Activated CD4-positive, alpha-beta memory T cell treated with anti-CD3 and anti-CD28 coated beads for 36 hours (primary cell): ENCODE data around the gene DHRS4. TPM values are rescaled to one million over a fixed set of nuclear protein-coding genes. Genes with fewer than 3 reads are reported as not detected.
"Not testable (repeated sequence)": the region's sequence is repeated elsewhere in the genome, so short reads cannot be mapped to it uniquely, and the experiment has no call there.

Experiments used
- CTCF ChIA-PET: fragments of 350-600 bp; sonication (Branson Sonifier 250); formaldehyde crosslinking; loops from one replicate; lab custom pipeline; 2021; ENCODE audit warnings: antibody characterized with exemption, inconsistent platforms; lab: Charles Lee
- POLR2A ChIA-PET: fragments of 350-600 bp; sonication (Branson Sonifier 250); formaldehyde crosslinking; loops from one replicate; lab custom pipeline; 2021; ENCODE audit warnings: antibody characterized with exemption; lab: Charles Lee
- DNase-seq: peaks from one replicate; pipeline ENCODE4 v3.0.0-alpha.2; 2020
- H3K27ac Mint-ChIP-seq: one replicate; pipeline ENCODE4 v1.8.0; 2021; ENCODE audit warnings: mixed read lengths
- H3K27me3 Mint-ChIP-seq: one replicate; pipeline ENCODE4 v1.8.0; 2021; ENCODE audit warnings: mixed read lengths
- H3K36me3 Mint-ChIP-seq: one replicate; pipeline ENCODE4 v1.8.0; 2021; ENCODE audit warnings: mixed read lengths
- H3K4me1 Mint-ChIP-seq: one replicate; pipeline ENCODE4 v1.8.0; 2021; ENCODE audit warnings: low read depth, mixed read lengths
- H3K4me3 Mint-ChIP-seq: one replicate; pipeline ENCODE4 v1.8.0; 2021; ENCODE audit warnings: mild to moderate bottlenecking, mixed read lengths
- H3K9me3 Mint-ChIP-seq: one replicate; pipeline ENCODE4 v1.8.0; 2021; ENCODE audit warnings: mixed read lengths
- intact Hi-C: fragments of 100-400 bp; cut with micrococcal nuclease; formaldehyde crosslinking; loops from one replicate; pipeline ENCODE4 v1.15.1; 2023
- total RNA-seq, 2 experiments: library from RNA; stranded (reverse); gene quantifications; one replicate each; pipeline ENCODE4 v1.2.3, GENCODE V29; 2021

DHRS4 gene
- total RNA-seq, 2 experiments from 2014 or later: 25.7 to 27.0 TPM

DNA sequence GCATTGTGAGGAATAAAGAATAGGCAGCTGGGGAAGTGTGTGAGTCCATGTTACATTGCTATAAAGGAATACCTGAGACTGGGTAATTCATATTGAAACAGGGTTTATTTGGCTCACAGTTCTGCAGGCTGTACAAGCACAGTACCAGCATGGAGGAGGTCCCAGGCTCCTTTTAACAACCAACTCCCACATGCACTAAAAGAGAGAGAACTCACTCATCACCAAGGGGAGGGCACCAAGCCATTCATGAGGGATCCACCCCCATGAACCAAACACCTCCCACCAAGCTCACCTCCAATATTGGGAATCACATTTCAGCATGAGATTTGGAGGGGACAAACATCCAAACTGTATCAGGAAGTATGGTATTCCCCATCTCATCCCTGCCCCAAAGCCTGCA is 11.9 kb upstream of the DHRS4 start:
- intact Hi-C loops: no loop called here
- no peak overlapping the region for H3K4me3 Mint-ChIP-seq
- CTCF ChIA-PET: interaction anchor here (0.8 to 2.1 kb wide), 2 partner anchors 11 to 311 kb away, joined by 3 to 8 read pairs; no protein-coding TSS in a partner anchor
- H3K27me3 Mint-ChIP-seq: no peaks in the 10 kb centered on the region
- H3K36me3 Mint-ChIP-seq: peaks cover 5% of the 10 kb centered on the region
- peaks cover 2% of the 10 kb centered on the region for H3K4me1 Mint-ChIP-seq
- DNase-seq: no peak
- H3K27ac Mint-ChIP-seq: no peak overlapping the region
- no peaks in the 10 kb centered on the region for H3K9me3 Mint-ChIP-seq
- POLR2A ChIA-PET: no interaction called here

DNA sequence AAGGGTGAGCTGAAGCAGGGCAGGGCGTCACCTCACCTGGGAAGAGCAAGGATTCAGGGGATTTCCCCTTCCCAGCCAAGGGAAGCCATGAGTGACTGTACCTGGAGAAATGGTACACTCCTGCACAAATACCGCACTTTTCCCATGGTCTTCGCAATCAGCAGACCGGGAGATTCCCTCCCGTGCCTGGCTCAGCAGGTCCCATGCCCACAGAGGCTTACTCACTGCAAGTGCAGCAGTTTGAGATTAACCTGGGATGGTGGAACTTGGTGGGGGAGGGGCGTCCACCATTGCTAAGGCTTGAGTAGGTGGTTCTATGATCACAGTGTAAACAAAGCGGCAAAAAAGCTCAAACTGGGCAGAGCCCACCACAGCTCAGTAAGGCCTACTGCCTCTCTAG is 11.0 kb upstream of the DHRS4 start:
- DNase-seq: no peak
- intact Hi-C loops: no loop called here
- Mint-ChIP-seq H3K4me1 (peaks cover 2% of the 10 kb centered on the region), H3K9me3 (no peaks in the 10 kb centered on the region), H3K27ac (no peak overlapping the region), H3K4me3 (no peak overlapping the region), H3K27me3 (no peaks in the 10 kb centered on the region), H3K36me3 (peaks cover 5% of the 10 kb centered on the region)
- CTCF ChIA-PET: interaction anchor here (2.1 kb wide), 1 partner anchor 12 kb away, joined by 8 read pairs; no protein-coding TSS in a partner anchor
- POLR2A ChIA-PET: no interaction called here

DNA sequence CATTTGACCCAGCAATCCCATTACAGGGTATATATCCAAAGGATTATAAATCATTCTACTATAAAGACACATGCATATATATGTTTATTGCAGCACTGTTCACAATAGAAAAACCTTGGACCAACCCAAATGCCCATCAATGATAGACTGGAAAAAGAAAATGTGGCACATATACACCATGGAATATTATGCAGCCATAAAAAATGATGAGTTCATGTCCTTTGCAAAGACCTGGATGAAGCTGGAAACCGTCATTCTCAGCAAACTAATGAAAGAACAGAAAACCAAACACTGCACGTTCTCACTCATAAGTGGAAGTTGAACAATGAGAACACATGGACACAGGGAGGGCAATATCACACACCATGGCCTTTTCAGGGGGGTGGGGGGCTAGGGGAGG is 4.5 kb upstream of the DHRS4 start:
- intact Hi-C loops, H3K27me3 Mint-ChIP-seq, H3K4me3 Mint-ChIP-seq, POLR2A ChIA-PET, H3K27ac Mint-ChIP-seq, H3K9me3 Mint-ChIP-seq, H3K36me3 Mint-ChIP-seq, CTCF ChIA-PET, DNase-seq: not testable (repeated sequence)
- H3K4me1 Mint-ChIP-seq: peaks cover 26% of the 10 kb centered on the region

DNA sequence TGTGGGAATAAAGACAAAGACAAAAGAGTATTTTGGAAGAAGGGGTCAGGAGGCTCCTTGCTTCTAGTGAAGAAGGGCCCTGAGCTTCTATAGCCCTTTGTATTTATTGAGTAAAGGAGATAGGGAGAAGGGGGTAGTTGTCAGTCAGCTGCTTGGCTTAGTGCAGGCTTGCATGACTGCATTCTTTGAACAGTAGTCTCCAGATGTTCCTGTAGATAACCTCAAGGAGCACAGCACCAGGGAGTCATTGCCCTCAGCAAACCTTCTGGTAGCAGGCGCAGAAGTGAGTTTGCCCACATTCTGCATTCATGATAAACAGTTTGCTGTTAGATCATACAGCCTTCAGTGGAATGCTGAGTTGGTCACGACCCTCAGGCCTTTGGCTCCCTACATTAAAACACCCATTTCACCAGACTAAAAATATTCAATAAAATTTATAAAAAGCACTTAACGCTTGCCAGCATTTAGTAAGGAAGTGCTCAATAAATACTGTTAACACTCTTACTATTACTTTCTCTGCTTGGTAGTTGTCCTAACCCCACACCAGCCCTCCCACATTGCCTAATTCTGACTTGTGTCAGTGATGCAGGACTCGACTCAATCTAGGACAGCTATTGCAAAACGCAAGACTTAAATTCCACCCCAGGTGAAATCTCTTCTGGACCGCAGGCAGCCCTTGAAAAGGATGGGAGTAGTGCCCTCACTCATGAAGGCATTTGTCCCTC is 3.0 kb upstream of the DHRS4 start:
- ChIA-PET CTCF (interaction anchor here (1.2 to 4.2 kb wide), 2 partner anchors 318 to 362 kb away, joined by 5 to 23 read pairs; no protein-coding TSS in a partner anchor), POLR2A (no interaction called here)
- H3K27ac Mint-ChIP-seq: no peak overlapping the region
- no peak overlapping the region for H3K4me3 Mint-ChIP-seq
- no peaks in the 10 kb centered on the region for H3K27me3 Mint-ChIP-seq
- intact Hi-C loops: no loop called here
- no peak for DNase-seq
- H3K36me3 Mint-ChIP-seq: peaks cover 3% of the 10 kb centered on the region
- peaks cover 32% of the 10 kb centered on the region for H3K4me1 Mint-ChIP-seq
- H3K9me3 Mint-ChIP-seq: peaks cover 6% of the 10 kb centered on the region

DNA sequence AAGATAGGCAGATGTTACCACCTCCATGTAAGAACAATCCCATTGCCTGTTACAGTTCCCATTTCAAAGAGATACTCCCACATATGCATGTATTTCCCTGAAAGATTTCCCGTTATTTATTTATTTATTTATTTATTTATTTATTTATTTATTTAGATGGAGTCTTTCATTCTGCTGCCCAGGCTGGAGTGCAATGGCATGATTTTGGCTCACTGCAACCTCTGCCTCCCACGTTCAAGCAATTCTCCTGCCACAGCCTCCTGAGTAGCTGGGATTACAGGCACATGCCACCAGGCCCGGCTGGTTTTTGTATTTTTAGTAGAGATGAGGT is 2.5 kb upstream of the DHRS4 start:
- POLR2A ChIA-PET, H3K27me3 Mint-ChIP-seq, H3K9me3 Mint-ChIP-seq, H3K27ac Mint-ChIP-seq, DNase-seq, H3K36me3 Mint-ChIP-seq, intact Hi-C loops, H3K4me3 Mint-ChIP-seq: not testable (repeated sequence)
- CTCF ChIA-PET: interaction anchor here (1.2 to 4.2 kb wide), 2 partner anchors 319 to 362 kb away, joined by 5 to 23 read pairs; no protein-coding TSS in a partner anchor
- peaks cover 32% of the 10 kb centered on the region for H3K4me1 Mint-ChIP-seq

DNA sequence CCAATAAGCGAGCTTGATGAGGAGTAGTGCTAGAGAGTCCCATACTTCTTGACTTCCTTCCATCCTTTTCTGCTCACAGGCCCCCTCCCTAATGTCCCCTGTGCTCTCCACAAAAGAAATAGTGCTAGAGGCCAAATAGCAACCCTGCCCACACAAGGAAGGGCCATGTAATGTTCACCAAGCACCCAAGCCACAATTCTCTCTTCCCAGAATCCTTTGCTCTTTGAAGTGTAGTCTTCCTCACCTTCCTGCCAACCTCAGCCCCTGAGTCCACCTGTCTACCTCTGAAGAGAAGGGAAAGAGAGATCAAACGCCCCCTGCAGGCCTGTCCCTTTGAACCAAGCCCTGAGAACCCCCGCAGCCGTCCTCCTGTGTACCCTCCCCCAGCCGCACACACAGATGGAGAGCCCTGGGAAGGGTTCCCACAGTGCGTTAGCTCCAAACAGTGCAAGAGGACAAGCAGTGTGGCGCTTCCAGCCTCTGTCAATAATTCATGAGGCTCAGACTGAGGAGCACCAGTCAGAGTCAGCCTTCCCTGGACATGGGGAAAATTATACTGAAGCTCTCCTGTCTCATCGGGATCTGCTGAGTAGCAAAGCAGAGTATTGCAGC is 1.9 kb upstream of the DHRS4 start:
- no peak for DNase-seq
- H3K27me3 Mint-ChIP-seq: no peaks in the 10 kb centered on the region
- H3K36me3 Mint-ChIP-seq: peaks cover 6% of the 10 kb centered on the region
- H3K9me3 Mint-ChIP-seq: peaks cover 6% of the 10 kb centered on the region
- peaks cover 30% of the 10 kb centered on the region for H3K4me1 Mint-ChIP-seq
- no peak overlapping the region for H3K4me3 Mint-ChIP-seq
- ChIA-PET CTCF (interaction anchor here (1.2 to 4.2 kb wide), 2 partner anchors 319 to 363 kb away, joined by 5 to 23 read pairs; no protein-coding TSS in a partner anchor), POLR2A (no interaction called here)
- intact Hi-C loops: no loop called here
- H3K27ac Mint-ChIP-seq: no peak overlapping the region

DNA sequence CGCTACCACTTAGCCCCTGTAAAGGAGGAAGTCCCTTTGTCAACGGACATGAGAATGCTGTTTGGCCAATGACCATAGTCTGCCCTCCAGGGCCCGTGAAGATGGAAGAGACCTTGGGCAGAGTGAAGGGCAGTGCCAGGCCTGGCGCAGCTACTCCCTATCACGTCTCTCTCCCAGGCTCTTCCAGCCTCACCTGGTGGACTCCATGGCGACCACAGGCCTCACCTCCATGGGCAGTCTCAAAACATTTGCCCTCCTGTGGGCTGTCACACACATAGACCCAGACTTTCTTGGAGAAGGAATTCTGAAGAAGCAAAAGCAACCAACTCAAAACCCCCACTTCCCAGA is 480 bp upstream of the DHRS4 start:
- H3K36me3 Mint-ChIP-seq, DNase-seq, POLR2A ChIA-PET, H3K9me3 Mint-ChIP-seq, H3K27me3 Mint-ChIP-seq, intact Hi-C loops: not testable (repeated sequence)
- peaks cover 30% of the 10 kb centered on the region for H3K4me1 Mint-ChIP-seq
- H3K27ac Mint-ChIP-seq: peak overlapping the region; percentile 88
- CTCF ChIA-PET: interaction anchor here (1.3 to 4.2 kb wide), 2 partner anchors 321 to 365 kb away, joined by 8 to 23 read pairs; no protein-coding TSS in a partner anchor
- peak overlapping the region; percentile 100 for H3K4me3 Mint-ChIP-seq

DNA sequence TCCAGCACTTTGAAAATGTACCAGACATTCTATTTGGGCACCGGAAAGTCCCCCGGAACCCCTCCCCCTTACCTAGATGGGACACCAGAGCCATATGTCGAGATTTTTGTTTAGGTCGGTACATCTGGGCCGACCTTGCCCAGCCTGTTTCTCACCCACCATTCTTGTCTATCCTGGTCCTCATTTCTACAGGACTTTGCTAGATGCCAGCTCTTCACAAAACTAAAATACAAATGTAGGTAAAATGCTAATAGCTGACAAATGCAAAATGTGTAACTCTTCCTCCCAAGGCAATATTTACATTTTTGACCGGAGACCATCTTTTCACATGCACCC is 677 bp downstream of the DHRS4 start:
- not testable (repeated sequence) for H3K9me3 Mint-ChIP-seq, DNase-seq, H3K36me3 Mint-ChIP-seq, H3K27me3 Mint-ChIP-seq
- H3K27ac Mint-ChIP-seq: peak overlapping the region; percentile 88
- ChIA-PET POLR2A (interaction anchor here (0.5 kb wide), 1 partner anchor 163 kb away, joined by 3 read pairs; no protein-coding TSS in a partner anchor), CTCF (interaction anchor here (0.8 to 4.2 kb wide), 4 partner anchors 322 to 402 kb away, joined by 3 to 23 read pairs (median 3); partner anchors contain the start of gene ZFHX2)
- peaks cover 27% of the 10 kb centered on the region for H3K4me1 Mint-ChIP-seq
- intact Hi-C loops: loop anchor here (1.0 kb wide), 2 partner anchors 227 to 322 kb away; no protein-coding TSS in a partner anchor
- H3K4me3 Mint-ChIP-seq: peak overlapping the region; percentile 100

DNA sequence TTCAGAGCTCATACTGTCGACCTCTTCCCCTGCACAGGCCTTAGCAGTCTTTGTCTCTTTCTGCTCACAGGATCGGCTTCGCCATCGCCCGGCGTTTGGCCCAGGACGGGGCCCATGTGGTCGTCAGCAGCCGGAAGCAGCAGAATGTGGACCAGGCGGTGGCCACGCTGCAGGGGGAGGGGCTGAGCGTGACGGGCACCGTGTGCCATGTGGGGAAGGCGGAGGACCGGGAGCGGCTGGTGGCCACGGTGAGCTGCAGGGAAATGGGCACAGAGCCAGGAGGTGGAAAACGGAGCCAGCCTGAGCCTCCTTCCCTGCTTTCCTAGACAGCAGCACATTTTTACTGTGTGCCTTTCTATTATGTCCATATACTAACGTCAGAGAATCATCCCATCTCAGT is 1.4 kb downstream of the DHRS4 start:
- not testable (repeated sequence) for H3K36me3 Mint-ChIP-seq, H3K27ac Mint-ChIP-seq, DNase-seq, H3K9me3 Mint-ChIP-seq, H3K27me3 Mint-ChIP-seq, H3K4me3 Mint-ChIP-seq
- CTCF ChIA-PET: interaction anchor here (0.7 to 4.2 kb wide), 5 partner anchors 18 to 403 kb away, joined by 3 to 23 read pairs (median 3); partner anchors contain the start of gene ZFHX2
- intact Hi-C loops: loop anchor here (1.0 kb wide), 2 partner anchors 228 to 323 kb away; no protein-coding TSS in a partner anchor
- H3K4me1 Mint-ChIP-seq: peaks cover 27% of the 10 kb centered on the region
- POLR2A ChIA-PET: interaction anchor here (0.5 kb wide), 1 partner anchor 162 kb away, joined by 3 read pairs; no protein-coding TSS in a partner anchor

DNA sequence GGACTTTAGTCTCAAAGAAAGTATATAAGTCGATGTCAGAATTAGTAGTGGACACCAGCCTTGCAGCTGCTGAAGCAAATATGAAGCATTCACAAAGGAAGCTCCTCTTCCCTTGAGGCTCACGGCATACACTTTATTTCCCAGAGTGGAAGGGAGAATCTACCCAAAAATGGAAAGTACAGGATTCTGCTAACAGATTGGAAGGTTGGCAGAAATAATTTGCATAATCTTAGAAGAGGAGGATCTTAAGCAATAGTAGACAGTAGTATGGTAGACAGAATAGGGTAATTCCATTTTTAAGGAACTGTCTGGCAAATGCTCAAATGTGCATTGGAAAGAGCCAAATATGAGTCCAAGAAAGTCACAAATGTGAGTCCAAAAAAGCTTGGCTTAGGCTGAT is 2.2 kb downstream of the DHRS4 start:
- H3K4me3 Mint-ChIP-seq, intact Hi-C loops, H3K27me3 Mint-ChIP-seq, DNase-seq, POLR2A ChIA-PET, H3K9me3 Mint-ChIP-seq, H3K27ac Mint-ChIP-seq, H3K36me3 Mint-ChIP-seq: not testable (repeated sequence)
- CTCF ChIA-PET: interaction anchor here (0.6 kb wide), 1 partner anchor 154 kb away, joined by 3 read pairs; no protein-coding TSS in a partner anchor
- H3K4me1 Mint-ChIP-seq: peaks cover 27% of the 10 kb centered on the region

DNA sequence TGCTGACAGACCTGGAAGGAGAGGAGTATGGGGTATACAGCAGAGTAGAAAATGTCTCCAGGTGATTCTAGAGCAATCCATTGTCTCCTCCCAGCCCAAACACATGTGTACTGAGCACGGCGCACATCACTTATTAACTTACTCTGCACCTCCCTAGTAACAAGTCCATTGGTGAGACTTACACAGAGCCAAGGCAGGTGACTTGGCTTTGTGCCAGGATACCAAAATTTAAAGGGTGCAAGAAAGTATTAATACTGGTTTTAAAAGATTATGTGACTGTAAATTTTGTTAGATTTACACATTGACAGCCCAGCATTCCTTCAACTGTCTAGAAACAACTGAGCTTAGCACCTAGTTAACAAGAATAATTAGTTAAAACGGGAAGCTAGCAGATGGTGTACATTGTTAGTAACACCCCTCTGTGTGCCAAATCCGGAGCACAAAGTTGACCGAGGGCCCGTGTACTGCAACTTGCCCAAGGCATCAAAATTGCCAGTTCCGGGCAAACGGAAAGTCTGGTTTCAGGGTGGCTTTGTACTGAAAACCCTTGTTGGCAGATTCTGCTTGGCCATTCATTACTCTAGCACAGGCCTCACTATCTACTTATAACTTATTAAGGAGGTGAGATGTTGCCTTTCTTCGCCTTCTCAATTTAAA is 4.5 kb downstream of the DHRS4 start:
- peaks cover 10% of the 10 kb centered on the region for H3K4me1 Mint-ChIP-seq
- DNase-seq, H3K27ac Mint-ChIP-seq, H3K9me3 Mint-ChIP-seq, intact Hi-C loops, H3K4me3 Mint-ChIP-seq, H3K36me3 Mint-ChIP-seq, H3K27me3 Mint-ChIP-seq, POLR2A ChIA-PET: not testable (repeated sequence)
- CTCF ChIA-PET: interaction anchor here (1.0 kb wide), 1 partner anchor 292 kb away, joined by 3 read pairs; no protein-coding TSS in a partner anchor

DNA sequence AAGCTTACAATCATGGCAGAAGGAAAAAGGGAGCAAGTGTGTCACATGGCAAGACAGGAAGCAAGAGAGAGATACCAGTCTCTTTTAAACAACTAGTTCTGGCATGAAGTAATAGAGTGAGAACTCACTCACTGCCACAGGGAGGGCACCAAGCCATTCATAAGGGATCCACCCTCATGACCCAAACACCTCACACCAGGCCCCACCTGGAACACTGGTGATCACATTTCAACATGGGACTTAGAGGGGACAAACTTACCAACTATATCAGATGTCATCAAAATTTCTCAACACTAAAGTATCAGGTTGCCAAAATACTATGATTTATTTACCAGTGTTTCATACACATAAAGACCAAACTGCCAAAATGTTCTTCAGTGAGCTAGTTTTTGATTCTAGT is 7.3 kb downstream of the DHRS4 start:
- H3K36me3 Mint-ChIP-seq, H3K27ac Mint-ChIP-seq, H3K4me3 Mint-ChIP-seq, H3K9me3 Mint-ChIP-seq, DNase-seq, CTCF ChIA-PET, H3K27me3 Mint-ChIP-seq, H3K4me1 Mint-ChIP-seq, POLR2A ChIA-PET, intact Hi-C loops: not testable (repeated sequence)
